ENCODE data around the gene MELTF.

Gene MELTF

GRCh38 chr3:197000211-197000610, 29.4 kb downstream of the MELTF start:
- no peak overlapping the region for H3K27ac ChIP-seq (ENCODE audit: low read depth, low read length)
- H3K79me2 ChIP-seq (ENCODE audit: control insufficient read depth, insufficient read depth, low read length, unreplicated experiment): no peaks in the 10 kb centered on the region
- H3K4me3 ChIP-seq (ENCODE audit: low read depth, low read length): no peak overlapping the region
- H3K36me3 ChIP-seq (ENCODE audit: insufficient read depth, low read length): peaks cover 3% of the 10 kb centered on the region; the same call in 1 of the 2 replicates
- H3K4me1 ChIP-seq (ENCODE audit: control insufficient read depth, insufficient read depth, low read length, unreplicated experiment): peaks cover 10% of the 10 kb centered on the region
- H3K27me3 ChIP-seq (ENCODE audit: insufficient read depth, low read length): no peaks in the 10 kb centered on the region
- no peak overlapping the region for H2AFZ ChIP-seq (ENCODE audit: low read length, unreplicated experiment)

DNA sequence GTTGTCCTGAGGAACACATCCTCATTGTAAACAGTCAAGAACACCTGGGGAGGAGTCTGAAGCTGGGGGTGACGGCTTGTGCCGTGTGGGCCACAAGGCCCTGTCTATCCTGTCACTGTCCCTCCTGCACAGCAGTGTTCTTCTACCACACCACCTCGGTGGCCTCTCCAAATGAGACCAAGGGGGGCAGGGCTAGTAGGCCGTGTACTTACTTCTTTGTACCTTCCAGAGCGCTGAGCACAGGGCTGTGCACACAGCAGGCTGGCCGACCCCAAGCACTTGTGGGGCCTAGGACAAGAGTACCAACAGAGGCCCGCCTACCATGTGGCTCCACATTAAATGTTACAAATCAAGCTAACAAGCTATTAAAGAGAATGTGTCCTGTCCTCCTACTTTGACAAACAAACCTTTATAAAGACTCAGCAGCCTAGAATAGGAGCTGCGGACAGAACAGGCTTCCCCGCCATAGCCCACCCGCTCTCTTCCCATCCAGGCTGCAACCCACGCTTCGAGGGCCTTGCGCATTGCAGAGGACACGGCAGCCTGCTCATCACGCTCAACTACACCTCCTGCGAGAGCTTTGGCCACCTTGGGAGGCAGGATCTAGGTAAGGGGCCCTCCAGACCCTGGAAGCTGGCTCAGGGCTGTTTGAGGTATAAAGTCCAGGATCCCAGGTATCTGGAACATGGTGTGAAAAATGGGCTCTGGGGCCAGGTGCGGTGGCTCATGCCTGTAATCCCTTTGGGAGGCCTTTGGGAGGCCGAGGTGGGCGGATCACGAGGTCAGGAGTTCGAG, 30.5 kb downstream of the MELTF start:
- H3K4me3 ChIP-seq (ENCODE audit: low read depth, low read length): no peak overlapping the region
- H3K36me3 ChIP-seq (ENCODE audit: insufficient read depth, low read length): no peaks in the 10 kb centered on the region
- H3K4me1 ChIP-seq (ENCODE audit: control insufficient read depth, insufficient read depth, low read length, unreplicated experiment): peaks cover 7% of the 10 kb centered on the region
- no peaks in the 10 kb centered on the region for H3K79me2 ChIP-seq (ENCODE audit: control insufficient read depth, insufficient read depth, low read length, unreplicated experiment)
- H2AFZ ChIP-seq (ENCODE audit: low read length, unreplicated experiment): no peak overlapping the region
- H3K27me3 ChIP-seq (ENCODE audit: insufficient read depth, low read length): no peaks in the 10 kb centered on the region
- no peak overlapping the region for H3K27ac ChIP-seq (ENCODE audit: low read depth, low read length)

DNA sequence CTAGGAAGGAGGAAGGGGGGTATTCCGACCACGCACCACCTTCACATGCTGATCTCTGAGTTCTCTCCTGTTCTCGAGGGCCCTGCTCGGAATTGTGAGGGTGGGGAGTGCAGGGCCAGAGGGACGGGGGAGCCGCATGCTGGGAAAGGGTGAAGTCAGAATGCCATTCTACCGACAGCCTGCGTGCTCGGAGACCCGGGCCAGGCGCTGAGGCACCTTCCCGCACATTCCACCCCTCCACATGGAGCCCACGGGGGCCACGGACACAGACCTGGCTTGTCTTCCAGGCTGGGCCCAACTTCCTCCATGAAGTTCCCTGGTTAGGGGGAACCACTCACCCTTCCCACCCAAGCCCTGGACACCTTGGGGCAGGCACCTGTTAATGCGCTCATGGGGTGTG, 32.3 kb downstream of the MELTF start:
- Histone ChIP-seq H3K27ac (ENCODE audit: low read depth, low read length) (no peak overlapping the region), H3K36me3 (ENCODE audit: insufficient read depth, low read length) (no peaks in the 10 kb centered on the region), H3K27me3 (ENCODE audit: insufficient read depth, low read length) (no peaks in the 10 kb centered on the region), H2AFZ (ENCODE audit: low read length, unreplicated experiment) (no peak overlapping the region), H3K79me2 (ENCODE audit: control insufficient read depth, insufficient read depth, low read length, unreplicated experiment) (no peaks in the 10 kb centered on the region), H3K4me3 (ENCODE audit: low read depth, low read length) (no peak overlapping the region), H3K4me1 (ENCODE audit: control insufficient read depth, insufficient read depth, low read length, unreplicated experiment) (no peaks in the 10 kb centered on the region)

- Histone ChIP-seq H3K4me3 (ENCODE audit: low read depth, low read length) (no peak overlapping the region), H3K36me3 (ENCODE audit: insufficient read depth, low read length) (no peaks in the 10 kb centered on the region), H3K79me2 (ENCODE audit: control insufficient read depth, insufficient read depth, low read length, unreplicated experiment) (no peaks in the 10 kb centered on the region), H2AFZ (ENCODE audit: low read length, unreplicated experiment) (no peak overlapping the region), H3K27me3 (ENCODE audit: insufficient read depth, low read length) (no peaks in the 10 kb centered on the region), H3K4me1 (ENCODE audit: control insufficient read depth, insufficient read depth, low read length, unreplicated experiment) (no peaks in the 10 kb centered on the region), H3K27ac (ENCODE audit: low read depth, low read length) (no peak overlapping the region)
Measured at GRCh38 chr3:196996454-196997265, 33.0 kb downstream of the MELTF start.

GRCh38 chr3:196995646-196996355, 33.8 kb downstream of the MELTF start:
- H3K36me3 ChIP-seq (ENCODE audit: insufficient read depth, low read length): no peaks in the 10 kb centered on the region
- no peaks in the 10 kb centered on the region for H3K4me1 ChIP-seq (ENCODE audit: control insufficient read depth, insufficient read depth, low read length, unreplicated experiment)
- H3K27me3 ChIP-seq (ENCODE audit: insufficient read depth, low read length): no peaks in the 10 kb centered on the region
- no peak overlapping the region for H2AFZ ChIP-seq (ENCODE audit: low read length, unreplicated experiment)
- H3K79me2 ChIP-seq (ENCODE audit: control insufficient read depth, insufficient read depth, low read length, unreplicated experiment): no peaks in the 10 kb centered on the region
- no peak overlapping the region for H3K4me3 ChIP-seq (ENCODE audit: low read depth, low read length)
- H3K27ac ChIP-seq (ENCODE audit: low read depth, low read length): no peak overlapping the region

- no peak overlapping the region for H2AFZ ChIP-seq (ENCODE audit: low read length, unreplicated experiment)
- no peaks in the 10 kb centered on the region for H3K36me3 ChIP-seq (ENCODE audit: insufficient read depth, low read length)
- no peak overlapping the region for H3K4me3 ChIP-seq (ENCODE audit: low read depth, low read length)
- H3K79me2 ChIP-seq (ENCODE audit: control insufficient read depth, insufficient read depth, low read length, unreplicated experiment): no peaks in the 10 kb centered on the region
- no peaks in the 10 kb centered on the region for H3K27me3 ChIP-seq (ENCODE audit: insufficient read depth, low read length)
- H3K4me1 ChIP-seq (ENCODE audit: control insufficient read depth, insufficient read depth, low read length, unreplicated experiment): no peaks in the 10 kb centered on the region
- H3K27ac ChIP-seq (ENCODE audit: low read depth, low read length): no peak overlapping the region
Measured at GRCh38 chr3:196995027-196995426, 34.6 kb downstream of the MELTF start.

DNA sequence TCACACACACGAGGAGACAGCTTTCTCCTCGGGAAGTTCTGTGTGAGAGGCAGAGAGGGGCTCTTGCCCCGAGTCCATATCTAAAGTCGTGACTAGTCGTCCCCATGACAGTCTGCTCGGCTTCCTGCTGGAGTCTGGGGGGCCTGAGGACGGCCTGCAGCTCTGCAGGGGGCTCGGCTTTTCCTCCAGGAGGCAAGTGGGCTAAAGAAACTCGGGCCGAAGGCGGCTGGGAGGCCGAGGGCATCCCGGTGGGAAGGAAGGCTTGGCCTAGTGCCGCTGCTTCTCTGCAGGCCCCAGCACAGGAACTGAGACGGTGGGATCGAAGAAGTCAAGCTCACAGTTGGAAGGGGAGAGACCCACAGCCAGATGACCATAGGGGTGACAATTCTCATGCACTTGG, 35.6 kb downstream of the MELTF start:
- H2AFZ ChIP-seq (ENCODE audit: low read length, unreplicated experiment): no peak overlapping the region
- no peaks in the 10 kb centered on the region for H3K79me2 ChIP-seq (ENCODE audit: control insufficient read depth, insufficient read depth, low read length, unreplicated experiment)
- no peaks in the 10 kb centered on the region for H3K4me1 ChIP-seq (ENCODE audit: control insufficient read depth, insufficient read depth, low read length, unreplicated experiment)
- no peaks in the 10 kb centered on the region for H3K27me3 ChIP-seq (ENCODE audit: insufficient read depth, low read length)
- H3K4me3 ChIP-seq (ENCODE audit: low read depth, low read length): no peak overlapping the region
- no peaks in the 10 kb centered on the region for H3K36me3 ChIP-seq (ENCODE audit: insufficient read depth, low read length)
- H3K27ac ChIP-seq (ENCODE audit: low read depth, low read length): no peak overlapping the region

GRCh38 chr3:196992461-196993065, 37.1 kb downstream of the MELTF start:
- no peaks in the 10 kb centered on the region for H3K4me1 ChIP-seq (ENCODE audit: control insufficient read depth, insufficient read depth, low read length, unreplicated experiment)
- no peaks in the 10 kb centered on the region for H3K36me3 ChIP-seq (ENCODE audit: insufficient read depth, low read length)

GRCh38 chr3:196991581-196992460, 37.8 kb downstream of the MELTF start:
- no peaks in the 10 kb centered on the region for H3K36me3 ChIP-seq (ENCODE audit: insufficient read depth, low read length)
- H3K27me3 ChIP-seq (ENCODE audit: insufficient read depth, low read length): no peaks in the 10 kb centered on the region
- H3K4me3 ChIP-seq (ENCODE audit: low read depth, low read length): no peak overlapping the region
- no peaks in the 10 kb centered on the region for H3K4me1 ChIP-seq (ENCODE audit: control insufficient read depth, insufficient read depth, low read length, unreplicated experiment)
- H3K27ac ChIP-seq (ENCODE audit: low read depth, low read length): no peak overlapping the region
- no peaks in the 10 kb centered on the region for H3K79me2 ChIP-seq (ENCODE audit: control insufficient read depth, insufficient read depth, low read length, unreplicated experiment)
- H2AFZ ChIP-seq (ENCODE audit: low read length, unreplicated experiment): no peak overlapping the region

More at GRCh38 chr3:196992461-196993065, 37.1 kb downstream of the MELTF start:
- Histone ChIP-seq H3K27me3 (ENCODE audit: insufficient read depth, low read length) (no peaks in the 10 kb centered on the region), H2AFZ (ENCODE audit: low read length, unreplicated experiment) (no peak overlapping the region), H3K4me3 (ENCODE audit: low read depth, low read length) (no peak overlapping the region), H3K27ac (ENCODE audit: low read depth, low read length) (no peak overlapping the region), H3K79me2 (ENCODE audit: control insufficient read depth, insufficient read depth, low read length, unreplicated experiment) (no peaks in the 10 kb centered on the region)
